Measurements from ENCODE around the gene VWC2L. TPM values are rescaled to one million over a fixed set of nuclear protein-coding genes. Genes with fewer than 3 reads are reported as not detected.

VWC2L gene
- polyA plus RNA-seq, 2 of the 4 experiments (the other 2 are of a cell fraction) = not detected

DNA sequence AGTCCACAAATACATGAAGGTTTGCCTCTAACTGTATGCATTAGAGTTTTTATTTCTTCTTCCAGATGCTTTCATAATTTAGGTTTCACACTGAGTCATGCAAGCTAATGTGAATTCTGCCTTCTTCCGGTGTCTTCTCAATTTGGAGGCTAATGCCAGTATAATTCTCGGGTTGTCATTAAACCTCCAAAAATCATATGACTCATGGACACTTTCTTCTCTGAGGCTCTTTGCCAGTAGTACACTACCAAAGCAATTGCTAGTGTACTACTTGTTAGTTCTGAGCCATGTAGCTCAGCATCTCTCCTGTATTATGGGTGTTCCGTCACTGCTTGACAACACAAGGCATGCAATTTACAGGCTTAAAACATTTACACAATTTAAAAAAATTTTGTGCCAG, 137.1 kb downstream of the VWC2L start (continued):
- TF ChIP-seq, protein P1, sequence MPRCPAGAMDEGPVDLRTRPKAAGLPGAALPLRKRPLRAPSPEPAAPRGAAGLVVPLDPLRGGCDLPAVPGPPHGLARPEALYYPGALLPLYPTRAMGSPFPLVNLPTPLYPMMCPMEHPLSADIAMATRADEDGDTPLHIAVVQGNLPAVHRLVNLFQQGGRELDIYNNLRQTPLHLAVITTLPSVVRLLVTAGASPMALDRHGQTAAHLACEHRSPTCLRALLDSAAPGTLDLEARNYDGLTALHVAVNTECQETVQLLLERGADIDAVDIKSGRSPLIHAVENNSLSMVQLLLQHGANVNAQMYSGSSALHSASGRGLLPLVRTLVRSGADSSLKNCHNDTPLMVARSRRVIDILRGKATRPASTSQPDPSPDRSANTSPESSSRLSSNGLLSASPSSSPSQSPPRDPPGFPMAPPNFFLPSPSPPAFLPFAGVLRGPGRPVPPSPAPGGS (IDR thresholded peaks at IDR 0.05) = no peak
- TF ChIP-seq, protein P2, sequence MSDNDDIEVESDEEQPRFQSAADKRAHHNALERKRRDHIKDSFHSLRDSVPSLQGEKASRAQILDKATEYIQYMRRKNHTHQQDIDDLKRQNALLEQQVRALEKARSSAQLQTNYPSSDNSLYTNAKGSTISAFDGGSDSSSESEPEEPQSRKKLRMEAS (IDR thresholded peaks at IDR 0.05) = no peak
- TF ChIP-seq RFX5 (IDR thresholded peaks at IDR 0.05) = no peak

GRCh38 chr2:214549946-214550345, 139.1 kb downstream of the VWC2L start:
- WGBS (ENCODE audit: missing lambda C conversion rate) = 61% methylated on average over 2 of the region's 2 CpGs

GRCh38 chr2:214550786-214551185, 139.9 kb downstream of the VWC2L start:
- 61% methylated on average over 3 of the region's 3 CpGs for WGBS (ENCODE audit: missing lambda C conversion rate)
- DNase-seq (ENCODE audit: low read depth in 1 of 2, low spot score in 1 of 2) (no peak), FAIRE-seq (no peak), ATAC-seq (no peak)
- Histone ChIP-seq H3K4me3 (no peak overlapping the region), H3K9me3 (no peaks in the 10 kb centered on the region), H3K27ac (no peak overlapping the region), H3K4me2 (no peak overlapping the region), H3K4me1 (no peaks in the 10 kb centered on the region)
- ChIA-PET POLR2A (no interaction called here), CTCF (no interaction called here)
- TF ChIP-seq KDM5A (IDR thresholded peaks at IDR 0.05) (no peak), NPAS2 (CRISPR knock-in tag; IDR thresholded peaks at IDR 0.05; ENCODE audit: borderline replicate concordance) (no peak), FOXS1 (CRISPR knock-in tag; IDR thresholded peaks at IDR 0.05) (no peak), HMGXB4 (CRISPR knock-in tag; IDR thresholded peaks at IDR 0.05; ENCODE audit: borderline replicate concordance) (no peak), ZFP36 (IDR thresholded peaks at IDR 0.05; ENCODE audit: borderline replicate concordance, partially characterized antibody) (no peak)

More at GRCh38 chr2:214549946-214550345, 139.1 kb downstream of the VWC2L start:
- POLR2A ChIA-PET = no interaction called here
- CTCF ChIA-PET = no interaction called here
- no peaks in the 10 kb centered on the region for H3K4me1 ChIP-seq
- FAIRE-seq (no peak), DNase-seq (ENCODE audit: low read depth in 1 of 2, low spot score in 1 of 2) (no peak), ATAC-seq (no peak)
- H3K27ac ChIP-seq = no peak overlapping the region
- H3K9me3 ChIP-seq = no peaks in the 10 kb centered on the region
- H3K4me2 ChIP-seq = no peak overlapping the region
- no peak for TF ChIP-seq ZFP36 (IDR thresholded peaks at IDR 0.05; ENCODE audit: borderline replicate concordance, partially characterized antibody)
- no peak for TF ChIP-seq HOXB5 (CRISPR knock-in tag; IDR thresholded peaks at IDR 0.05)
- no peak for TF ChIP-seq RCOR1 (IDR thresholded peaks at IDR 0.05; ENCODE audit: low read depth, low read length)
- TF ChIP-seq, protein P1 (IDR thresholded peaks at IDR 0.05) = no peak
- no peak for TF ChIP-seq JUNB (IDR thresholded peaks at IDR 0.05)
- no peak for TF ChIP-seq FOSB (CRISPR knock-in tag; IDR thresholded peaks at IDR 0.05)
- TF ChIP-seq CTCF (IDR thresholded peaks at IDR 0.05) = no peak
- no peak overlapping the region for H3K4me3 ChIP-seq

DNA sequence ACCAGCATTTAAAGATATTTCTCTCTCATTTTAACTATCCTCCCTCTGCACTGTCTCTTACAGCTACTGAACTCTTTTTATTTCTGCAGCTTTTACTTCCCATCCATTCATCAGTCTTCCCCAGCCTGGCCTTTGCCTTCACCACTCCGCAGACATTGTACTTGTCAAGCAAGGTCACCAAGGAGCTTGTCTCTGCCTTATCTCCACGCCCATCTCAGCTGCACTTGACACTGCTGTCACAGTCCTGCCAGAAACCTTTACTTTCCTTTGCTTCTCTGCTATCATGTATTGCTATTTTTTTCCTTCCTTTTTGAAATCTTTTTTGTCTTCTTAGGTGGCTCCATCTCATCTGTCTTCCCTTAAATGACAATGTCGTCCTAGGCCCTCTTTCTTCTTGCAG, 147.0 kb downstream of the VWC2L start:
- no peaks in the 10 kb centered on the region for H3K9me3 ChIP-seq
- no peak for ATAC-seq
- ChIA-PET CTCF (no interaction called here), POLR2A (no interaction called here)
- H3K4me2 ChIP-seq = no peak overlapping the region
- TF ChIP-seq CBX2 (IDR thresholded peaks at IDR 0.05; ENCODE audit: borderline replicate concordance, low read depth) (no peak), JUNB (IDR thresholded peaks at IDR 0.05) (no peak), NPAS2 (CRISPR knock-in tag; IDR thresholded peaks at IDR 0.05; ENCODE audit: borderline replicate concordance) (no peak), HES2 (IDR thresholded peaks at IDR 0.05) (no peak), HOXB5 (CRISPR knock-in tag; IDR thresholded peaks at IDR 0.05) (no peak), CHD4 (IDR thresholded peaks at IDR 0.05; ENCODE audit: borderline replicate concordance) (no peak), HOXB13 (CRISPR knock-in tag; IDR thresholded peaks at IDR 0.05; ENCODE audit: low read depth) (no peak), TFCP2L1 (CRISPR knock-in tag; IDR thresholded peaks at IDR 0.05) (no peak)
- FAIRE-seq = no peak
- 17% methylated on average over 3 of the region's 3 CpGs for WGBS (ENCODE audit: missing lambda C conversion rate)
- H3K27ac ChIP-seq = no peak overlapping the region
- no peak for DNase-seq (ENCODE audit: low read depth in 1 of 2, low spot score in 1 of 2)
- no peaks in the 10 kb centered on the region for H3K4me1 ChIP-seq
- no peak overlapping the region for H3K4me3 ChIP-seq
